Right lobe of liver (tissue), 6 donors: ENCODE measurements around the gene XPOT. TPM values are rescaled to one million over a fixed set of nuclear protein-coding genes. Genes with fewer than 3 reads are reported as not detected.

Source experiments
- ATAC-seq, 4 donors: fragments of 200-7000 bp; cut with Tn5 transposase; one replicate each; pipeline ENCODE4 v1.9.1; 2020; ENCODE audit warnings: mild to moderate bottlenecking in 4 of 4, moderate library complexity in 4 of 4
- DNase-seq, 3 donors: peaks; one replicate each; pipeline ENCODE4 v3.0.0-alpha.2; 2020
- H3K27ac ChIP-seq, 3 donors: fragments of 200-600 bp; one replicate each; pipeline ENCODE4 v1.8.0; 2022
- H3K27me3 ChIP-seq, 2 donors: fragments of 200-600 bp; one replicate each; pipeline ENCODE4 v1.8.0; 2022
- H3K36me3 ChIP-seq, 4 donors: fragments of 200-600 bp; sonication (generic) in 1 of 4; one replicate each; pipeline versions ENCODE4 v1.5.1 to v1.8.0; 2017 to 2022; ENCODE audit warnings: control low read depth in 1 of 4
- H3K4me1 ChIP-seq, 4 donors: fragments of 200-600 bp; sonication (generic) in 1 of 4; one replicate each; pipeline versions ENCODE4 v1.5.1 to v1.8.0; 2017 to 2022; ENCODE audit warnings: control low read depth in 1 of 4
- H3K4me3 ChIP-seq, 3 donors: fragments of 200-600 bp; one replicate each; pipeline ENCODE4 v1.8.0; 2022
- H3K9me3 ChIP-seq, 4 donors: fragments of 200-600 bp; sonication (generic) in 1 of 4; one replicate each; pipeline versions ENCODE4 v1.5.1 to v1.8.0; 2017 to 2022; ENCODE audit warnings: control low read depth in 1 of 4
- CTCF ChIP-seq, 4 donors: fragments of 200-600 bp in 3 of 4; fragments of 450-650 bp in 1 of 4; IDR thresholded peaks; one replicate each; pipeline versions ENCODE4 v1.5.1 to v1.8.0; 2016 to 2022; ENCODE audit warnings: antibody characterized with exemption in 4 of 4, mild to moderate bottlenecking in 2 of 4
- POLR2A ChIP-seq: fragments of 450-650 bp; IDR thresholded peaks from one replicate; pipeline ENCODE4 v1.6.1; 2017; ENCODE audit warnings: antibody characterized with exemption, mild to moderate bottlenecking
- WGBS: methylation state at CpG from one replicate; pipeline ENCODE4 v1.1.6; 2018; ENCODE audit warnings: low coverage, low lambda C conversion rate; ENCODE audit not compliant: insufficient coverage; ENCODE audit errors: missing lambda C conversion rate; 5-methylcytosine and 5-hydroxymethylcytosine counted together
- intact Hi-C, 2 donors: fragments of 100-400 bp; cut with DNase I; formaldehyde crosslinking; loops; one replicate each; pipeline versions ENCODE4 v1.11.2 to v1.14.1; 2022
- total RNA-seq, 6 experiments: library from RNA; depleted of rRNA in 2 of 6; stranded (reverse); fragments of >200 nt in 2 of 6; fragmentation: NEBNext Ultra II Directional in 3 of 6; extraction: Animal tissue kit (Norgen Biotek cat#: 25700) in 3 of 6; gene quantifications; one replicate each; pipeline versions ENCODE4 v1.1.0 to v1.2.4, GENCODE V29; 2016 to 2023
- donor health status: DM: no; HTN: yes; CAD: no.
- donor health status: DM: no; HTN: no; CAD: no.
- donor health status: DM: no; HTN: no; CAD: no.
- donor health status: DM: no; HTN: yes; CAD: no.
- donor health status: DM: no; HTN: yes; CAD: no.

XPOT gene
- total RNA-seq, 6 experiments from 2014 or later: 27.3 to 43.9 (median 34.0) TPM

GRCh38 chr12:64494998-64495729 is 91.0 kb downstream of the XPOT start:
- no peak for TF ChIP-seq POLR2A
- TF ChIP-seq CTCF (IDR thresholded peaks at IDR 0.05): no peak
- no peaks in the 10 kb centered on the region for H3K4me1 ChIP-seq
- WGBS: 66% methylated on average over 2 of the region's 5 CpGs
- ATAC-seq (no peak), DNase-seq (no peak)
- H3K27me3 ChIP-seq: no peaks in the 10 kb centered on the region
- H3K27ac ChIP-seq: no peak overlapping the region
- intact Hi-C loops: no loop called here
- H3K9me3 ChIP-seq: no peaks in the 10 kb centered on the region
- H3K4me3 ChIP-seq: no peak overlapping the region
- H3K36me3 ChIP-seq: peaks cover 0 to 82% (median 27%) of the 10 kb centered on the region in 4 donors

GRCh38 chr12:64496839-64497400 is 92.7 kb downstream of the XPOT start:
- intact Hi-C loops: no loop called here
- no peaks in the 10 kb centered on the region for H3K9me3 ChIP-seq
- no peak for ATAC-seq
- H3K4me3 ChIP-seq: no peak overlapping the region
- no peak overlapping the region for H3K27ac ChIP-seq
- H3K4me1 ChIP-seq: no peaks in the 10 kb centered on the region
- H3K36me3 ChIP-seq: peaks cover 0 to 78% (median 19%) of the 10 kb centered on the region in 4 donors
- H3K27me3 ChIP-seq: no peaks in the 10 kb centered on the region
- no peak for DNase-seq
- WGBS: 96% methylated on average over 2 of the region's 2 CpGs
- no peak for TF ChIP-seq CTCF (IDR thresholded peaks at IDR 0.05)
- no peak for TF ChIP-seq POLR2A

- H3K27me3 ChIP-seq: no peaks in the 10 kb centered on the region
- peaks cover 0 to 78% (median 19%) of the 10 kb centered on the region in 4 donors for H3K36me3 ChIP-seq
- H3K4me1 ChIP-seq: no peaks in the 10 kb centered on the region
- intact Hi-C loops: no loop called here
- 83% methylated on average over 1 of the region's 1 CpG for WGBS
- DNase-seq (no peak), ATAC-seq (no peak)
- H3K9me3 ChIP-seq: no peaks in the 10 kb centered on the region
- H3K4me3 ChIP-seq: no peak overlapping the region
- TF ChIP-seq CTCF (IDR thresholded peaks at IDR 0.05): no peak
- no peak overlapping the region for H3K27ac ChIP-seq
Observed at GRCh38 chr12:64497484-64497883, 93.3 kb downstream of the XPOT start.

- no peak overlapping the region for H3K4me3 ChIP-seq
- ATAC-seq (no peak), DNase-seq (no peak)
- no peak overlapping the region for H3K27ac ChIP-seq
- H3K27me3 ChIP-seq: no peaks in the 10 kb centered on the region
- 85% methylated on average over 1 of the region's 1 CpG for whole genome bisulfite sequencing
- intact Hi-C loops: no loop called here
- peaks cover 0 to 78% (median 18%) of the 10 kb centered on the region in 4 donors for H3K36me3 ChIP-seq
- no peak for TF ChIP-seq CTCF (IDR thresholded peaks at IDR 0.05)
- TF ChIP-seq POLR2A: no peak
- H3K4me1 ChIP-seq: no peaks in the 10 kb centered on the region
- H3K9me3 ChIP-seq: no peaks in the 10 kb centered on the region
Observed at GRCh38 chr12:64497903-64498302, 93.7 kb downstream of the XPOT start.
